Activated CD8-positive, alpha-beta memory T cell treated with anti-CD3 and anti-CD28 coated beads, Interleukin-2, amount 50 U/mL, for 24 hours (primary cell): ENCODE results near the gene GPM6B.

Source experiments
- DNase-seq: peaks from one replicate; pipeline ENCODE4 v3.0.0-alpha.2; 2020; ENCODE audit errors: extremely low read depth

The GPM6B gene

GRCh38 chrX:13824746-13825145 lies 7.9 kb upstream of the GPM6B start:
- DNase-seq: no peak

DNA sequence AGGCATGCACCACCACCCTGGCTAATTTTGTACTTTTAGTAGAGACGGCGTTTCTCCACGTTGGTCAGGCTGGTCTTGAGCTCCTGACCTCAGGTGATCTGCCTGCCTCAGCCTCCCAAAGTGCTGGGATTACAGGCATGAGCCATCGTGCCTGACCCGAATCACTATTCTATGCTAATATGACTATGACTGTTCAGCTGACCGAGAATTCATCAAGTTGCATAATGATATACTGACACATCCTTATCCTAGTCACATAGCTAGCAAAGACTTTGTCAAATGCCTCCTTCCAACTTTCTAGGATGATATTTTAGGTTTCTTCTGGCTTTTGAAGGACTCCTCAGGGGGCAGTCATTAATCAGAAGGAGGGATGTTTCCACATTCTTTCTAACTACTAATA lies 4.8 kb upstream of the GPM6B start:
- no peak for DNase-seq

DNA sequence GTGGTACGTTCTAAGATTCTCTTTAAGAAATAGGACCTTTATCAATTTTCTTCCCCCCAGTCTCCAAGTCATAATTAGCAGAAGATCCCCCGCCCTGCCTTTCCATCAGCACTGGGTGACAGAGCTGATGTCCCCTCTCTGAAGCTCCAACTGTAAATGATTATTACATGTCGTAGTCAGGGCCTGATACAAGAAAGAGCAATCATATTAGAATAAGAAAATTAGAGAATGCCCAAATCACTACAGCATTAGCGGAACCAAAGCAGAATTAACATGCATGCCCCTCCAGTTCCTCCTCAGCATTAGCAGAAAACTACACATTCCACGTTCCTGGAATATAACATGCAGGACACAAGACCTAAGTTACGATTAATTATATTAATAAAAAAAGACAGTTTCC lies 717 bp downstream of the GPM6B start:
- DNase-seq: no peak

GRCh38 chrX:13815664-13816063 lies 1.2 kb downstream of the GPM6B start:
- DNase-seq: no peak

GRCh38 chrX:13808865-13809264 lies 8.0 kb downstream of the GPM6B start:
- DNase-seq: no peak

GRCh38 chrX:13808293-13808692 lies 8.6 kb downstream of the GPM6B start:
- no peak for DNase-seq

DNA sequence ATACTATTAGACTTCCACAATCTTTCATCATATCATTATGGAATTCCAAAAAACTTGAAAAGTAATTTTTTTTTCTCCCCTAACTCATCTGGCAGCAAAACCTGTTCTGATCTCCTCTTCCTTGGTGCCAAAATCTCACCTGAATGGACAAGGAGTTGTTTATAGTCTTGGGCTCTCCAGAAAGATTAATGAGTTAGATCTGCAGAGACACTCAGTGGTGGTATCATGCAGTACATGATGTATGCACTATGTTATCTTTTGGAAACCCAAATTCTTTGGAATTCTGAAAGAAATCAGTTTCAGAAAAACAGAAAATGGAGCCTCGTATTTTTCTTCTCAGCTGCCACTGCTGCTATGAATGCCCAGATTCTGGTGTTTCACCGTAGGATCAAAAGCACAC lies 11.7 kb downstream of the GPM6B start:
- DNase-seq: no peak

DNA sequence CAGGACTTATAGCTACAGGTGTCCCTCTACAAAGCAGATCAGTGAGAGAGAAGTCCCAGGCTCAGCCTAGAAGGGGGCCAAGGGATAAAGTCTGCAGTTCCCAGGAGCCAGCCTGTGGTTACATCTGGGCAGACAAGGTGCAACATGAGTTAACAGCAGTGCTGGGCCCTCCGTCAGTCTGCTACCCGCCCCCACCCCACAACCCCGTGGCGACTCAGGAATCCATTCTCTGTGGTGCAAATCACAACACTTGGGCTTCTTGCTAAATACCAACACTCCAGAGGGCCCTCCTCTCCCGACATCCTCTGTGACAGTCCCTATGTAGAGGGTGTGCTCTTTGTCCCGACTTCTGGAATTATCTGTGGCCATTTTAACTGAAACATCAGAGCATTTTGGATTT lies 13.8 kb downstream of the GPM6B start:
- no peak for DNase-seq

DNA sequence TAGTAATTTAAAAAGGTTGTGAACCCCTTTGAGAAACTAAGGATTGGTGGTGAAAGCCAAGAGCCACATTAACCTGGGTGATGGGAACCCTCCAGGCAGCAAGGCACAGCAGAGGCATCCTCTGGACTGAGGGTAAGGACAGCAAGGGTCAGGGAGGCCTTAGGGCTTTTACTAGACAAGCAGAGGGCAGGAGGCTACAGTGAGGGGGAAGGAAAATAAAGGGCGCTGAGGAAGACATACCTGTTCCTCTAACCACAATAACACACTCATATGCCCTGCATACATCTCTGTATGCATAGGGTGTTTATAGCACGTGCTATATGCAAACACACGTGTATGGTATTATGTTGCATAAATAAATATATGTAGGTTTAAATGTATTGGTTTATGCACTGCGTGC lies 18.7 kb downstream of the GPM6B start:
- no peak for DNase-seq

DNA sequence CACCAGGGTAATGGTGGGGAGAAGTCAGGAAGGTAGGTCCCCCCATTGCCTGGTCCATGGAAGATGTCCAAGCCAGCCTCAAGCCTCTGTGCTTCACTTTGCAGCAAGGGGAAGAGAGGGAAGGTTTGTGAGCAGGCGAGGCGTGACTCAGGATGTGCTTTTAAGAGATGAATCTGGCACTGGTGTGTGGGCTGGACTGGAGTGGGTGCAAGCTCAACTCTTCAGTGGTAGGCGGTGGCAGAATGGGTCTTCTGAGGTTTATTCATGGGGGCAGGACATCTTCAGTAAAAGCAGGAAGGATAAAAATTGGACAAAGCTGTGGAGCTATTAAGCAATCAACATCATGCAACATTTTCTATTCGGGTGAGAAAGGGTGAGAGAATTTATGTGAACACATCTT lies 19.4 kb downstream of the GPM6B start:
- DNase-seq: no peak

GRCh38 chrX:13794417-13794816 lies 22.5 kb downstream of the GPM6B start:
- no peak for DNase-seq

- DNase-seq: no peak
Observed at GRCh38 chrX:13793897-13794296, 23.0 kb downstream of the GPM6B start.

DNA sequence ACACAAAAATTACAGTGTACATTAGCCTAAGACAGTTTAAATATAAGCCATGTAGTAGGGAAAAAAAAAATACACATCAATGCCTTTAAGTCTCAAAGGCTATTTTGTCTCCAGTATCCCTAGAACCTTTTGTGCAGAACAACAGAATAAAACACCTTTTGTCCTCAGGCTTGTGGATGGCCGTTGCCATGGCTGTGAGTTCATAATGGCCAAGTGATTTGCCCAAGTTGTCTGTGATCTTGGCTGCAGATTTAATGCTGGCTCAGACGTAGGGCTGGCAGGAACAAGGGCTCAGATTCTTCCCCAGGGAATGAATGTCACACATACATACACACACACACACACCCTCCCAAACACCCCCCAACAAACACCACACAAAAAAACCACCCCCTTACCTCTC lies 25.3 kb downstream of the GPM6B start:
- DNase-seq: no peak

DNA sequence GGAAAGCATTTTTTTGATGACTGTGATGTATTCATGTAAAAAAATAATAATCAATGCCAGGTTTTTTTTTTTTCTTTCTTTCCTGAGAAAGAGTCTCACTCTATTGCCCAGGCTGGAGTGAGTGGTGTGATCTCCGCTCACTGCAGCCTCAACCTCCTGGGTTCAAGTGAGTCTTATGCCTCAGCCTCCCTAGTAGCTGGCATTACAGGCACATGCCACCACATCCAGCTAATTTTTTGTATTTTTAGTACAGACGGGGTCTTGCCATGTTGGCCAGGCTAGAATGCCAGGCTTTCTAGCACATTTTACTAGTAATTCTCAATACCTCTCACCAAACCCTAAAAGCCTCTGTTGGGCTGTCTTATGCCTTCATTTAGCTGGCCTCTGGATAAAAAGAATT lies 25.7 kb downstream of the GPM6B start:
- no peak for DNase-seq

DNA sequence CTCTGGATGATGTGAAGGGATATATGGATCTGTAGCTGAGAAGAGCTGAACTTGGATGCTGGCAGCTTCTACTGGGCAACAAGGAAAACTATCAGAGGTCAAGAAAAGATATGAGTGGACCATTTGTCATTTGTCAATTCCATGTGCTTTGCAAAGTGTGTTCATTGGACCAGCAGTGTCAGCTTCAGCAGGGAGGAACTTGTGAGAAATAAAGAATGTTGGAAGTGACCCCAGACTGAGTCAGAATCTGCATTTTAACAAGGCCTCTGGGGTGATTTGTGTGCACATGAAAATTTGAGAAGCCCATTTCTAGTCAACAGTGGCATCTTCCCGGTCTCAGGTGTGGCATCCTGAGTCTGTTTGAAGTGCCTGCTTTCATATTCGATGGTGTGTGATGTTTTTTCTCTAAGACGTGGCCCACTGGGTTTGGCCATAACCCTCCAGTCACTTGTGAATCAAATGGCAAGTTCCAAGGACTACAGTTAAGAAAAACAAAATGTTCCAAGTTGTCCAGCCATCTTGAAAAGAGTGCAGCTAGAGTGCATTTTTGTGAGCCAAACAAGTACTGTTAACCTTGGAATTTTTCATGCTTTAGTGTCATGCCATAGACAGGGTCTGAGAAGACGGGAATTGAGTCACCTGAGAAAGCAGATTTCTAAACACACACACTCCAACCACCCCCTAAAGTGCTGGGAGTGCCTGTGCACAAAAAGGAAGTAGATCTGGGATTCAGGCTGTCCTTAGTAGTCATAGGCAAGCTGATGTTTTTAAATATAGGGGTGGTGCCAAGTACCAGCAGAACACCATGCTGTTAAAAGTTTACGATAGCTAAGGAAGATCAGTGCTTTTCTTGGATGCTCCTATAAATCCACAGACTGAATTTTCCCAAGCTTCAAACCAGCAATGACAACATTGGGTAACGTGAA lies 26.4 kb downstream of the GPM6B start:
- no peak for DNase-seq

DNA sequence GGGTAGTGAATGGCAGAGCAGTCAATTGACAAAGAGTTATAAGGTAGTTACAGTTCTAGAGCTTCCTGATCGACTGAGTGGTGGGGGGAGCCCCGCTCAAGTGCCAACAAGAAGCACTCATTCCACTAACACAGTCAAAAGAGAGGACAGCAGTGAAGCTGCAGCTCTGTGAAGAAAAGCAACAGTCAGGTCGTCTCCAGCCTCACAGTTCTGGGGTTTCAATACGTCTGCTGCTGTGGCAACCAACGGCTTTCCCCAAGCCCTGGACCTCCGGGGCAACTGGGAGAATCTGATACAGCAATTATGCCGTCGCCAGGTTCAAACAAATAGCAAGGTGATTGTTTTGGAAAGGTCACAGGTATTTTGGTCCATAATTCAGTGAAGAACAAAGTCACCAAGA lies 30.8 kb downstream of the GPM6B start:
- DNase-seq: no peak

GRCh38 chrX:13780868-13781427 lies 35.9 kb downstream of the GPM6B start:
- DNase-seq: no peak

GRCh38 chrX:13778916-13779315 lies 38.0 kb downstream of the GPM6B start:
- DNase-seq: no peak

DNA sequence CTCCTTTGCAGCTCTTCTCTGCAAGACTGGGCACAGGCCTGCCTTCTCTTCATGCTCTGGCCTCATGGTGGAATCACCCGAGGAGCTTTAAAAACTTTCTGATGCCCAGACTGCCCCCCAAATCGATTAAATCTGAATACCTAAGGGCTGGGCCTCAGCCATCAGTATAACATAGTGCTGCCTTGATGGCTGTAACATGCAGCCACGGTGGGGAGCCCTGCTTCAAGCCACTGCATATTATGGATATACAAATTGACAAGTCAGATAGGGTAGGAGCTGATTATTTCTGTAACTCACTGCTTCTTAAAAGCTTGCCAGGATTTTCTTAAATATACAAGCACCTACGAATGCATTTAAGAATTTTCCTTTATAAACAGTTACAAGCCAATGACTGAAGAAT lies 40.5 kb downstream of the GPM6B start:
- DNase-seq: no peak

- DNase-seq: no peak
Observed at GRCh38 chrX:13775837-13776236, 41.1 kb downstream of the GPM6B start.

DNA sequence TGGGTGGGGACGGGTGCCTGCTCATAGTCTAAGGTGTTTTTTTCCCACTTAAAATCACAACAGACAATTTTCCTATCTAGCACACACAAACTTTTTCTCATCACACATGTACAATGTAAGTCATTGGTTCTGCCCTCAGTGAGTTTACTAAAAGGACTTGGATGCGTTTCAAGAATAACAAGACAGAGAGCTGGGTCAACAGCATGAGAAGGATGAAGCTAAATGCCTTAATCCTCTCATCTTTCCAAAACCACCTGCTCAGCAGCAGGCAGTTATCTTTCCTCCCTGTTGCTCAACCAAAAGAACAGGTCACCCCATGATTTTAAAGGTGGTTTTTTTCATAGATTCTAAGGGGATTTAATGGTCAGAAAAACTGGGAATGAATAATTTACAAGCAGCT lies 42.2 kb downstream of the GPM6B start:
- DNase-seq: no peak

GRCh38 chrX:13770013-13770535 lies 46.8 kb downstream of the GPM6B start:
- no peak for DNase-seq

- DNase-seq: no peak
Observed at GRCh38 chrX:13768939-13769338, 48.0 kb downstream of the GPM6B start.
